ENCODE results near the gene ZNF667.
A peak's percentile ranks its signal among the peaks of the same experiment; 100 is the strongest.

Gene ZNF667

GRCh38 chr19:56405062-56405461 is 72.1 kb downstream of the ZNF667 start:
- TF ChIP-seq GATA3 (IDR thresholded peaks at IDR 0.05; ENCODE audit: low read depth, low read length) (no peak), GATA2 (IDR thresholded peaks at IDR 0.05; ENCODE audit: low read depth, low read length) (no peak)

- TF ChIP-seq GATA3 (IDR thresholded peaks at IDR 0.05; ENCODE audit: low read depth, low read length) (no peak), GATA2 (IDR thresholded peaks at IDR 0.05; ENCODE audit: low read depth, low read length) (no peak)
These were observed 72.5 kb downstream of the ZNF667 start for GRCh38 chr19:56404705-56405056.

GRCh38 chr19:56403764-56404704 is 73.1 kb downstream of the ZNF667 start, which contains the start of gene ZNF583:
ZNF583 (plus strand) TSS chr19:56404332; CDS start chr19:56407115, 2,783 bp downstream.
- TF ChIP-seq GATA2 (IDR thresholded peaks at IDR 0.05; ENCODE audit: low read depth, low read length) = no peak; the same call in 1 of the 2 replicates
- TF ChIP-seq GATA3 (IDR thresholded peaks at IDR 0.05; ENCODE audit: low read depth, low read length) = no peak

GRCh38 chr19:56403261-56403660 is 73.9 kb downstream of the ZNF667 start:
- TF ChIP-seq GATA2 (IDR thresholded peaks at IDR 0.05; ENCODE audit: low read depth, low read length) (no peak), GATA3 (IDR thresholded peaks at IDR 0.05; ENCODE audit: low read depth, low read length) (no peak)

GRCh38 chr19:56400485-56400884 is 76.7 kb downstream of the ZNF667 start:
- TF ChIP-seq GATA3 (IDR thresholded peaks at IDR 0.05; ENCODE audit: low read depth, low read length) (no peak), GATA2 (IDR thresholded peaks at IDR 0.05; ENCODE audit: low read depth, low read length) (no peak)

GRCh38 chr19:56398809-56399208 is 78.3 kb downstream of the ZNF667 start:
- TF ChIP-seq GATA3 (IDR thresholded peaks at IDR 0.05; ENCODE audit: low read depth, low read length) (no peak), GATA2 (IDR thresholded peaks at IDR 0.05; ENCODE audit: low read depth, low read length) (no peak)

- TF ChIP-seq GATA3 (IDR thresholded peaks at IDR 0.05; ENCODE audit: low read depth, low read length) = no peak
- peak; percentile 82 for TF ChIP-seq GATA2 (IDR thresholded peaks at IDR 0.05; ENCODE audit: low read depth, low read length)
These were observed 83.8 kb downstream of the ZNF667 start, which contains the start of gene ZNF582 for GRCh38 chr19:56393119-56394012. ZNF582 (minus strand) TSS chr19:56393534; CDS start chr19:56391752, 1,782 bp downstream.
